ENCODE data around the gene GFRA1.

GFRA1 gene

GRCh38 chr10:116083226-116083762 is 189.7 kb downstream of the GFRA1 start:
- peaks cover 0 to 4% (median 0%) of the 10 kb centered on the region in 4 donors for H3K4me1 ChIP-seq
- DNase-seq = no peak
- H3K27ac ChIP-seq = no peak overlapping the region
- H3K27me3 ChIP-seq = peaks cover 0 to 24% of the 10 kb centered on the region in 2 donors
- no peaks in the 10 kb centered on the region for H3K36me3 ChIP-seq
- TF ChIP-seq, protein P1, sequence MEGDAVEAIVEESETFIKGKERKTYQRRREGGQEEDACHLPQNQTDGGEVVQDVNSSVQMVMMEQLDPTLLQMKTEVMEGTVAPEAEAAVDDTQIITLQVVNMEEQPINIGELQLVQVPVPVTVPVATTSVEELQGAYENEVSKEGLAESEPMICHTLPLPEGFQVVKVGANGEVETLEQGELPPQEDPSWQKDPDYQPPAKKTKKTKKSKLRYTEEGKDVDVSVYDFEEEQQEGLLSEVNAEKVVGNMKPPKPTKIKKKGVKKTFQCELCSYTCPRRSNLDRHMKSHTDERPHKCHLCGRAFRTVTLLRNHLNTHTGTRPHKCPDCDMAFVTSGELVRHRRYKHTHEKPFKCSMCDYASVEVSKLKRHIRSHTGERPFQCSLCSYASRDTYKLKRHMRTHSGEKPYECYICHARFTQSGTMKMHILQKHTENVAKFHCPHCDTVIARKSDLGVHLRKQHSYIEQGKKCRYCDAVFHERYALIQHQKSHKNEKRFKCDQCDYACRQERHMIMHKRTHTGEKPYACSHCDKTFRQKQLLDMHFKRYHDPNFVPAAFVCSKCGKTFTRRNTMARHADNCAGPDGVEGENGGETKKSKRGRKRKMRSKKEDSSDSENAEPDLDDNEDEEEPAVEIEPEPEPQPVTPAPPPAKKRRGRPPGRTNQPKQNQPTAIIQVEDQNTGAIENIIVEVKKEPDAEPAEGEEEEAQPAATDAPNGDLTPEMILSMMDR (IDR thresholded peaks at IDR 0.05) = no peak
- no peaks in the 10 kb centered on the region for H3K9me3 ChIP-seq
- intact Hi-C loops (cut with DNase I; ENCODE audit: low total_unique reads) = no loop called here
- H3K4me3 ChIP-seq = no peak overlapping the region

GRCh38 chr10:116082762-116083161 is 190.2 kb downstream of the GFRA1 start:
- peaks cover 0 to 4% (median 0%) of the 10 kb centered on the region in 4 donors for H3K4me1 ChIP-seq
- no peak for DNase-seq
- intact Hi-C loops (cut with DNase I; ENCODE audit: low total_unique reads) = no loop called here
- H3K9me3 ChIP-seq = no peaks in the 10 kb centered on the region
- peaks cover 0 to 26% of the 10 kb centered on the region in 2 donors for H3K27me3 ChIP-seq
- no peak overlapping the region for H3K4me3 ChIP-seq
- no peak overlapping the region for H3K27ac ChIP-seq
- TF ChIP-seq, protein P1 (IDR thresholded peaks at IDR 0.05) = no peak
- no peaks in the 10 kb centered on the region for H3K36me3 ChIP-seq

DNA sequence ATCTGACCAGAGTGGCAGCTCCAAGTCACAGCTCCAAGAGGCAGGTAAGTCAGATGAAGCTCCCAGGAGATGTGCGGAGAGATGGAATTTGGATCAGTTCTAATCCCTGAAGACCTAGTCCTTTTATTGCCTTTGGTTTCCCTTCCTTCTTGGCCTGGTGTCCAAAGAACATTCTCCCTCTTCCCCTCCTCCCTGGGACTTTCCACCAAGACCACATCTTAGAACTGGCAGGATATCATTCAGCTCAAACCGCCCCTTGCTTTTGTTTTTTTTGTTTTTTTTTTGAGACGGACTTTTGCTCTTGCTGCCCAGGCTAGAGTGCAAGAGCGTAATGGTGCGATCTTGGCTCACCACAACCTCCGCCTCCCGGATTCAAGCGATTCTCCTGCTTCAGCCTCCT is 190.8 kb downstream of the GFRA1 start:
- H3K36me3 ChIP-seq = no peaks in the 10 kb centered on the region
- TF ChIP-seq, protein P1 (IDR thresholded peaks at IDR 0.05) = no peak
- H3K27ac ChIP-seq = no peak overlapping the region
- intact Hi-C loops (cut with DNase I; ENCODE audit: low total_unique reads) = no loop called here
- no peaks in the 10 kb centered on the region for H3K9me3 ChIP-seq
- H3K4me1 ChIP-seq = peaks cover 0 to 4% (median 0%) of the 10 kb centered on the region in 4 donors
- peaks cover 0 to 23% of the 10 kb centered on the region in 2 donors for H3K27me3 ChIP-seq
- no peak for DNase-seq
- H3K4me3 ChIP-seq = no peak overlapping the region

- no peaks in the 10 kb centered on the region for H3K9me3 ChIP-seq
- no peak overlapping the region for H3K4me3 ChIP-seq
- no peak for DNase-seq
- intact Hi-C loops (cut with DNase I; ENCODE audit: low total_unique reads) = no loop called here
- no peak overlapping the region for H3K27ac ChIP-seq
- TF ChIP-seq, protein P1 (IDR thresholded peaks at IDR 0.05) = no peak
- H3K36me3 ChIP-seq = no peaks in the 10 kb centered on the region
- H3K4me1 ChIP-seq = peaks cover 0 to 4% (median 0%) of the 10 kb centered on the region in 4 donors
- H3K27me3 ChIP-seq = peaks cover 0 to 15% of the 10 kb centered on the region in 2 donors
Observed at GRCh38 chr10:116080553-116080952, 192.5 kb downstream of the GFRA1 start.

DNA sequence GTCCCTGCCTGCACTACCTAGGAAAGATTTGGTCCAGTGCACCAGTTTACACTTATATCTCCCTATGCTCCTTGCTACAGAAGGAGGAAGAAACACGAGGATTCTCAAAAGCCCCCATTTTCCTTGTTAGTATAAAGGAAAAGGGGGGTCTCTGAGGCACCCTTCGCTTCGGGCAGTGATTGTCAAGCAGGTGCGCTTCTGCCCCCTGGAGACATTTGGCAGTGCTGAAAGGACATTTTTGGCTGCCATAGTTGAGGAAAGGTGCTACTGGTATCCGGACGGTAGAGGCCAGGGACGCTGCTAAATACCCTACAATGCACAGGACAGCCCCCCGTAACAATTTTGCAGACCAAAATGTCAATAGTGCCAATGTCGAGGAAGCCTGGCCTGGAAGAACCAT is 193.7 kb downstream of the GFRA1 start:
- intact Hi-C loops (cut with DNase I; ENCODE audit: low total_unique reads) = no loop called here
- Histone ChIP-seq H3K36me3 (no peaks in the 10 kb centered on the region), H3K9me3 (no peaks in the 10 kb centered on the region), H3K27ac (no peak overlapping the region), H3K4me1 (peaks cover 0 to 4% (median 0%) of the 10 kb centered on the region in 4 donors), H3K27me3 (peaks cover 0 to 14% of the 10 kb centered on the region in 2 donors), H3K4me3 (no peak overlapping the region)
- TF ChIP-seq, protein P1 (IDR thresholded peaks at IDR 0.05) = no peak
- DNase-seq = no peak

- H3K27me3 ChIP-seq = peaks cover 0 to 8% of the 10 kb centered on the region in 2 donors
- TF ChIP-seq, protein P1 (IDR thresholded peaks at IDR 0.05) = no peak
- H3K4me1 ChIP-seq = no peaks in the 10 kb centered on the region
- intact Hi-C loops (cut with DNase I; ENCODE audit: low total_unique reads) = no loop called here
- no peak overlapping the region for H3K4me3 ChIP-seq
- no peak overlapping the region for H3K27ac ChIP-seq
- H3K36me3 ChIP-seq = no peaks in the 10 kb centered on the region
- H3K9me3 ChIP-seq = no peaks in the 10 kb centered on the region
- no peak for DNase-seq
Observed at GRCh38 chr10:116076621-116077020, 196.4 kb downstream of the GFRA1 start.
